ENCODE data around the gene TMEM201. TPM values are rescaled to one million over a fixed set of nuclear protein-coding genes. Genes with fewer than 3 reads are reported as not detected.
A peak's percentile ranks its signal among the peaks of the same experiment; 100 is the strongest.

Gene TMEM201
- total and polyA plus RNA-seq, 2 of the 13 experiments (the other 11 are each of a cell fraction or from before 2014, with no cell fraction given) = 1.5 to 8.2 TPM

DNA sequence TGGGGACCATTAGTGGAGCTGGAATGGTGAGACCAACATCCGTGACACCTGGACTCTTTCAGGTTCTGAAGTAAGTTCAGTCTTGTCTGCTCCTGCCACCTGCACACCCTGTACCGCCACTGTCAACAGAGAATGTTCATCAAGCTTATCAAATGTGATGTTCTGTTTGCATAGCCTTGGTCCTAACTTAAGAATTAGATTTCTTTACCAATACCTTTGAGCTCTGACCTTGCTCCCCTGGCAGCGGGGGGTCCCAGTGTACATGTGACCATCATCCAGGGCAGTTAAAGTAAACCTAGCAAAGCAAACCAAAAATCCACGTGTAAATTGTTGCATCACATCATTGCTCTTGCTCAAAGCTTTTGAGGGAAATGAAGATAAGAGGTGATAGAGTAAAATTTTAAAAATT lies 35.0 kb upstream of the TMEM201 start (continued):
- TF ChIP-seq, protein P1, sequence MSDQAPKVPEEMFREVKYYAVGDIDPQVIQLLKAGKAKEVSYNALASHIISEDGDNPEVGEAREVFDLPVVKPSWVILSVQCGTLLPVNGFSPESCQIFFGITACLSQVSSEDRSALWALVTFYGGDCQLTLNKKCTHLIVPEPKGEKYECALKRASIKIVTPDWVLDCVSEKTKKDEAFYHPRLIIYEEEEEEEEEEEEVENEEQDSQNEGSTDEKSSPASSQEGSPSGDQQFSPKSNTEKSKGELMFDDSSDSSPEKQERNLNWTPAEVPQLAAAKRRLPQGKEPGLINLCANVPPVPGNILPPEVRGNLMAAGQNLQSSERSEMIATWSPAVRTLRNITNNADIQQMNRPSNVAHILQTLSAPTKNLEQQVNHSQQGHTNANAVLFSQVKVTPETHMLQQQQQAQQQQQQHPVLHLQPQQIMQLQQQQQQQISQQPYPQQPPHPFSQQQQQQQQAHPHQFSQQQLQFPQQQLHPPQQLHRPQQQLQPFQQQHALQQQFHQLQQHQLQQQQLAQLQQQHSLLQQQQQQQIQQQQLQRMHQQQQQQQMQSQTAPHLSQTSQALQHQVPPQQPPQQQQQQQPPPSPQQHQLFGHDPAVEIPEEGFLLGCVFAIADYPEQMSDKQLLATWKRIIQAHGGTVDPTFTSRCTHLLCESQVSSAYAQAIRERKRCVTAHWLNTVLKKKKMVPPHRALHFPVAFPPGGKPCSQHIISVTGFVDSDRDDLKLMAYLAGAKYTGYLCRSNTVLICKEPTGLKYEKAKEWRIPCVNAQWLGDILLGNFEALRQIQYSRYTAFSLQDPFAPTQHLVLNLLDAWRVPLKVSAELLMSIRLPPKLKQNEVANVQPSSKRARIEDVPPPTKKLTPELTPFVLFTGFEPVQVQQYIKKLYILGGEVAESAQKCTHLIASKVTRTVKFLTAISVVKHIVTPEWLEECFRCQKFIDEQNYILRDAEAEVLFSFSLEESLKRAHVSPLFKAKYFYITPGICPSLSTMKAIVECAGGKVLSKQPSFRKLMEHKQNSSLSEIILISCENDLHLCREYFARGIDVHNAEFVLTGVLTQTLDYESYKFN (CRISPR knock-in tag; conservative IDR thresholded peaks at IDR 0.05) = peak; percentile 98
- peak; percentile 88 for TF ChIP-seq HHEX (CRISPR knock-in tag; IDR thresholded peaks at IDR 0.05)
- peak; percentile 73; the same call in 1 of the 2 replicates for TF ChIP-seq ZNF124 (CRISPR knock-in tag; IDR thresholded peaks at IDR 0.05)
- TF ChIP-seq ESRRA (CRISPR knock-in tag; IDR thresholded peaks at IDR 0.05; ENCODE audit: low read depth) = peak; percentile 87
- no peak for TF ChIP-seq ATAD3A (CRISPR knock-in tag; IDR thresholded peaks at IDR 0.05)
- peak; percentile 97 for TF ChIP-seq FOXA3 (CRISPR knock-in tag; IDR thresholded peaks at IDR 0.05)
- no peak for TF ChIP-seq ZNF891 (CRISPR knock-in tag; IDR thresholded peaks at IDR 0.05)
- TF ChIP-seq GATAD2A (CRISPR knock-in tag; IDR thresholded peaks at IDR 0.05) = peak; percentile 99
- peak; percentile 34; the same call in 1 of the 2 replicates for TF ChIP-seq ZNF547 (CRISPR knock-in tag; IDR thresholded peaks at IDR 0.05)
- TF ChIP-seq ZNF12 (CRISPR knock-in tag; IDR thresholded peaks at IDR 0.05) = peak; percentile 47; the same call in 1 of the 2 replicates
- peak; percentile 59; the same call in 1 of the 2 replicates for TF ChIP-seq ZNF772 (CRISPR knock-in tag; IDR thresholded peaks at IDR 0.05)
- peak; percentile 70; the same call in 1 of the 2 replicates for TF ChIP-seq ARID2 (CRISPR knock-in tag; IDR thresholded peaks at IDR 0.05; ENCODE audit: borderline replicate concordance)
- TF ChIP-seq SMAD9 (CRISPR knock-in tag; IDR thresholded peaks at IDR 0.05) = peak; percentile 67; the same call in 1 of the 2 replicates
- peak; percentile 98 for TF ChIP-seq SALL1 (CRISPR knock-in tag; IDR thresholded peaks at IDR 0.05)
- peak; percentile 95 for TF ChIP-seq TCF7 (IDR thresholded peaks at IDR 0.05; ENCODE audit: low read depth)
- TF ChIP-seq NR3C1 (CRISPR knock-in tag; IDR thresholded peaks at IDR 0.05) = no peak
- TF ChIP-seq SNAPC2 (CRISPR knock-in tag; IDR thresholded peaks at IDR 0.05) = peak; percentile 94
- TF ChIP-seq FOXO1 (CRISPR knock-in tag; IDR thresholded peaks at IDR 0.05) = peak; percentile 89
- TF ChIP-seq ZNF205 (CRISPR knock-in tag; IDR thresholded peaks at IDR 0.05) = peak; percentile 80
- TF ChIP-seq FOXA1 (IDR thresholded peaks at IDR 0.05) = peak; percentile 44; the same call in 1 of the 2 replicates
- peak; percentile 96 for TF ChIP-seq FOXA1 (CRISPR knock-in tag; IDR thresholded peaks at IDR 0.05)
- peak; percentile 91 for TF ChIP-seq MXD4 (CRISPR knock-in tag; IDR thresholded peaks at IDR 0.05)
- TF ChIP-seq ZBTB7A (CRISPR knock-in tag; IDR thresholded peaks at IDR 0.05) = peak; percentile 94; the same call in 1 of the 2 replicates
- TF ChIP-seq, protein P2, sequence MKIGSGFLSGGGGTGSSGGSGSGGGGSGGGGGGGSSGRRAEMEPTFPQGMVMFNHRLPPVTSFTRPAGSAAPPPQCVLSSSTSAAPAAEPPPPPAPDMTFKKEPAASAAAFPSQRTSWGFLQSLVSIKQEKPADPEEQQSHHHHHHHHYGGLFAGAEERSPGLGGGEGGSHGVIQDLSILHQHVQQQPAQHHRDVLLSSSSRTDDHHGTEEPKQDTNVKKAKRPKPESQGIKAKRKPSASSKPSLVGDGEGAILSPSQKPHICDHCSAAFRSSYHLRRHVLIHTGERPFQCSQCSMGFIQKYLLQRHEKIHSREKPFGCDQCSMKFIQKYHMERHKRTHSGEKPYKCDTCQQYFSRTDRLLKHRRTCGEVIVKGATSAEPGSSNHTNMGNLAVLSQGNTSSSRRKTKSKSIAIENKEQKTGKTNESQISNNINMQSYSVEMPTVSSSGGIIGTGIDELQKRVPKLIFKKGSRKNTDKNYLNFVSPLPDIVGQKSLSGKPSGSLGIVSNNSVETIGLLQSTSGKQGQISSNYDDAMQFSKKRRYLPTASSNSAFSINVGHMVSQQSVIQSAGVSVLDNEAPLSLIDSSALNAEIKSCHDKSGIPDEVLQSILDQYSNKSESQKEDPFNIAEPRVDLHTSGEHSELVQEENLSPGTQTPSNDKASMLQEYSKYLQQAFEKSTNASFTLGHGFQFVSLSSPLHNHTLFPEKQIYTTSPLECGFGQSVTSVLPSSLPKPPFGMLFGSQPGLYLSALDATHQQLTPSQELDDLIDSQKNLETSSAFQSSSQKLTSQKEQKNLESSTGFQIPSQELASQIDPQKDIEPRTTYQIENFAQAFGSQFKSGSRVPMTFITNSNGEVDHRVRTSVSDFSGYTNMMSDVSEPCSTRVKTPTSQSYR (CRISPR knock-in tag; IDR thresholded peaks at IDR 0.05; ENCODE audit: borderline replicate concordance) = peak; percentile 59; the same call in 1 of the 2 replicates
- peak; percentile 96 for TF ChIP-seq HDAC1 (CRISPR knock-in tag; IDR thresholded peaks at IDR 0.05)
- TF ChIP-seq NR2F2 (IDR thresholded peaks at IDR 0.05; ENCODE audit: borderline replicate concordance, low read depth) = peak; percentile 98
- peak; percentile 73; the same call in 1 of the 2 replicates for TF ChIP-seq ZNF605 (CRISPR knock-in tag; IDR thresholded peaks at IDR 0.05)
- TF ChIP-seq ZSCAN22 (CRISPR knock-in tag; IDR thresholded peaks at IDR 0.05) = no peak
- peak; percentile 88 for TF ChIP-seq HOXA3 (CRISPR knock-in tag; IDR thresholded peaks at IDR 0.05)
